Measurements from ENCODE around the gene CDH2. TPM values are rescaled to one million over a fixed set of nuclear protein-coding genes. Genes with fewer than 3 reads are reported as not detected.

The CDH2 gene
- total and polyA plus RNA-seq, 2 donors (not counting 1 experiment from before 2014, with no cell fraction given) = 2.0 to 15.3 TPM

- peaks cover 13% of the 10 kb centered on the region for H3K4me1 ChIP-seq (ENCODE audit: control insufficient read depth, extremely low read depth, insufficient read depth, low read length)
- no peaks in the 10 kb centered on the region for H3K36me3 ChIP-seq (ENCODE audit: control insufficient read depth, insufficient read depth, low read length)
- no peaks in the 10 kb centered on the region for H3K27me3 ChIP-seq (ENCODE audit: control insufficient read depth, insufficient read depth, low read length)
- no peak overlapping the region for H3K4me3 ChIP-seq (replicated peaks in 1 of 4; ENCODE audit: control extremely low read depth in 1 of 4, insufficient read depth in 1 of 4, low read depth in 3 of 4, low read length in 4 of 4)
- peaks cover 1% of the 10 kb centered on the region for H3K79me2 ChIP-seq (ENCODE audit: control insufficient read depth, insufficient read depth, low read length)
- H3K9ac ChIP-seq (ENCODE audit: insufficient read depth, low read length) = no peak overlapping the region
- H3K9me3 ChIP-seq (ENCODE audit: control insufficient read depth, insufficient read depth, low read depth, low read length) = no peaks in the 10 kb centered on the region
- H4K20me1 ChIP-seq (ENCODE audit: control insufficient read depth, extremely low read depth, insufficient read depth, low read length) = no peaks in the 10 kb centered on the region
- no peak for TF ChIP-seq CTCF (conservative IDR thresholded peaks at IDR 0.05 in 1 of 2, IDR thresholded peaks at IDR 0.05 in 1 of 2; ENCODE audit: low read depth in 1 of 2, low read length in 2 of 2)
- no peak for TF ChIP-seq EZH2 (IDR thresholded peaks at IDR 0.05; ENCODE audit: low read length, missing control alignments)
- DNase-seq (ENCODE audit: low read depth in 2 of 2) = peak; percentile 47 to 91
- H3K27ac ChIP-seq (ENCODE audit: insufficient read depth, low read length) = peak overlapping the region; percentile 75
- H2AFZ ChIP-seq (ENCODE audit: low read length) = no peak overlapping the region
- peak overlapping the region; percentile 56 for H3K4me2 ChIP-seq (ENCODE audit: extremely low read depth, insufficient read depth, low read length)
These were observed 62.5 kb downstream of the CDH2 start for GRCh38 chr18:28114472-28114871.

GRCh38 chr18:28113271-28114029 lies 63.5 kb downstream of the CDH2 start:
- H3K27me3 ChIP-seq (ENCODE audit: control insufficient read depth, insufficient read depth, low read length) = no peaks in the 10 kb centered on the region
- H3K4me2 ChIP-seq (ENCODE audit: extremely low read depth, insufficient read depth, low read length) = peak overlapping the region; percentile 54
- H3K9me3 ChIP-seq (ENCODE audit: control insufficient read depth, insufficient read depth, low read depth, low read length) = no peaks in the 10 kb centered on the region
- no peak overlapping the region for H3K27ac ChIP-seq (ENCODE audit: insufficient read depth, low read length)
- H3K9ac ChIP-seq (ENCODE audit: insufficient read depth, low read length) = no peak overlapping the region
- H3K4me1 ChIP-seq (ENCODE audit: control insufficient read depth, extremely low read depth, insufficient read depth, low read length) = peaks cover 13% of the 10 kb centered on the region
- H3K36me3 ChIP-seq (ENCODE audit: control insufficient read depth, insufficient read depth, low read length) = no peaks in the 10 kb centered on the region
- H4K20me1 ChIP-seq (ENCODE audit: control insufficient read depth, extremely low read depth, insufficient read depth, low read length) = no peaks in the 10 kb centered on the region
- H3K79me2 ChIP-seq (ENCODE audit: control insufficient read depth, insufficient read depth, low read length) = peaks cover 1% of the 10 kb centered on the region
- H2AFZ ChIP-seq (ENCODE audit: low read length) = no peak overlapping the region
- no peak overlapping the region for H3K4me3 ChIP-seq (replicated peaks in 1 of 4; ENCODE audit: control extremely low read depth in 1 of 4, insufficient read depth in 1 of 4, low read depth in 3 of 4, low read length in 4 of 4)
- DNase-seq (ENCODE audit: low read depth in 2 of 2) = no peak
- TF ChIP-seq EZH2 (IDR thresholded peaks at IDR 0.05; ENCODE audit: low read length, missing control alignments) = no peak
- no peak for TF ChIP-seq CTCF (conservative IDR thresholded peaks at IDR 0.05 in 1 of 2, IDR thresholded peaks at IDR 0.05 in 1 of 2; ENCODE audit: low read depth in 1 of 2, low read length in 2 of 2)

GRCh38 chr18:28112056-28112470 lies 64.9 kb downstream of the CDH2 start:
- no peaks in the 10 kb centered on the region for H3K36me3 ChIP-seq (ENCODE audit: control insufficient read depth, insufficient read depth, low read length)
- H3K4me1 ChIP-seq (ENCODE audit: control insufficient read depth, extremely low read depth, insufficient read depth, low read length) = peaks cover 13% of the 10 kb centered on the region
- no peak overlapping the region for H3K9ac ChIP-seq (ENCODE audit: insufficient read depth, low read length)
- H4K20me1 ChIP-seq (ENCODE audit: control insufficient read depth, extremely low read depth, insufficient read depth, low read length) = no peaks in the 10 kb centered on the region
- peak; percentile 37 to 96 for DNase-seq (ENCODE audit: low read depth in 2 of 2)
- H3K4me3 ChIP-seq (replicated peaks in 1 of 4; ENCODE audit: control extremely low read depth in 1 of 4, insufficient read depth in 1 of 4, low read depth in 3 of 4, low read length in 4 of 4) = peak overlapping the region in 2 of 4 experiments; percentile 0 to 17
- peak overlapping the region; percentile 47 for H2AFZ ChIP-seq (ENCODE audit: low read length)
- H3K9me3 ChIP-seq (ENCODE audit: control insufficient read depth, insufficient read depth, low read depth, low read length) = no peaks in the 10 kb centered on the region
- H3K27me3 ChIP-seq (ENCODE audit: control insufficient read depth, insufficient read depth, low read length) = no peaks in the 10 kb centered on the region
- peak overlapping the region; percentile 30 for H3K4me2 ChIP-seq (ENCODE audit: extremely low read depth, insufficient read depth, low read length)
- H3K79me2 ChIP-seq (ENCODE audit: control insufficient read depth, insufficient read depth, low read length) = peaks cover 1% of the 10 kb centered on the region
- TF ChIP-seq CTCF (conservative IDR thresholded peaks at IDR 0.05 in 1 of 2, IDR thresholded peaks at IDR 0.05 in 1 of 2; ENCODE audit: low read depth in 1 of 2, low read length in 2 of 2) (no peak), EZH2 (IDR thresholded peaks at IDR 0.05; ENCODE audit: low read length, missing control alignments) (no peak)
- H3K27ac ChIP-seq (ENCODE audit: insufficient read depth, low read length) = peak overlapping the region; percentile 24
